Neural cell (in vitro differentiated cells): ENCODE results near the gene STXBP5. TPM values are rescaled to one million over a fixed set of nuclear protein-coding genes. Genes with fewer than 3 reads are reported as not detected.

Source experiments
- H2AFZ ChIP-seq: fragments of 200-600, 300-800 bp; sonication (generic), shearing (Covaris generic); 2 replicates; pipeline ENCODE4 v1.6.0; 2014; ENCODE audit warnings: low read depth, mild to moderate bottlenecking, antibody characterized with exemption, low read length, moderate library complexity
- H3F3A ChIP-seq: fragments of 200-600 bp; shearing (Covaris generic); 2 replicates; pipeline ENCODE4 v1.6.1; 2016; ENCODE audit warnings: mild to moderate bottlenecking, moderate library complexity, mixed read lengths, antibody characterized with exemption, low read length; ENCODE audit not compliant: insufficient read depth, poor library complexity, severe bottlenecking
- H3K27ac ChIP-seq: fragments of 200-600, 300-800 bp; sonication (generic), shearing (Covaris generic); 2 replicates; pipeline ENCODE4 v1.5.1; 2014; ENCODE audit warnings: mild to moderate bottlenecking, low read length, moderate library complexity
- H3K27me3 ChIP-seq: fragments of 300-800, 200-600 bp; sonication (generic), shearing (Covaris generic); 2 replicates; pipeline ENCODE4 v1.6.0; 2014; ENCODE audit warnings: mild to moderate bottlenecking, low read depth, low read length, moderate library complexity; ENCODE audit not compliant: insufficient read depth
- H3K36me3 ChIP-seq: fragments of 300-800, 200-600 bp; sonication (generic), shearing (Covaris generic); 2 replicates; pipeline ENCODE4 v1.5.1; 2014; ENCODE audit warnings: mild to moderate bottlenecking, antibody characterized with exemption, low read length, moderate library complexity; ENCODE audit not compliant: insufficient read depth
- H3K4me2 ChIP-seq: fragments of 300-800, 200-600 bp; sonication (generic), shearing (Covaris generic); 2 replicates; pipeline ENCODE4 v1.6.0; 2014; ENCODE audit warnings: mild to moderate bottlenecking, low read length
- H3K4me3 ChIP-seq: fragments of 300-800, 200-600 bp; sonication (generic), shearing (Covaris generic); 2 replicates; pipeline ENCODE4 v1.5.1; 2014; ENCODE audit warnings: mild to moderate bottlenecking, low read length, moderate library complexity
- H3K79me2 ChIP-seq: fragments of 200-600 bp; shearing (Covaris generic); replicated peaks from 2 replicates; pipeline ENCODE4 v1.6.0; 2014; ENCODE audit warnings: mild to moderate bottlenecking, low read length, moderate library complexity; ENCODE audit not compliant: insufficient read depth
- H3K9ac ChIP-seq: fragments of 300-800, 200-600 bp; sonication (generic), shearing (Covaris generic); 2 replicates; pipeline ENCODE4 v1.6.1; 2016; ENCODE audit warnings: mild to moderate bottlenecking, low read length, mixed read lengths
- H3K9me2 ChIP-seq: fragments of 200-600 bp; shearing (Covaris generic); 2 replicates; pipeline ENCODE4 v1.6.1; 2016; ENCODE audit warnings: mild to moderate bottlenecking, low read length, mixed read lengths; ENCODE audit not compliant: insufficient read depth
- H3K9me3 ChIP-seq: fragments of 200-600, 300-800 bp; sonication (generic), shearing (Covaris generic); 2 replicates; pipeline ENCODE4 v1.6.1; 2016; ENCODE audit warnings: mild to moderate bottlenecking, mixed run types, low read length, moderate library complexity, mixed read lengths
- H4K20me1 ChIP-seq: fragments of 200-600 bp; shearing (Covaris generic); 2 replicates; pipeline ENCODE4 v1.6.1; 2016; ENCODE audit warnings: mild to moderate bottlenecking, mixed run types; ENCODE audit not compliant: insufficient read depth
- EP300 ChIP-seq: fragments of 450-650 bp; conservative IDR thresholded peaks from 2 replicates; pipeline ENCODE4 v1.6.1; 2014; ENCODE audit warnings: antibody characterized with exemption, mild to moderate bottlenecking, moderate library complexity; ENCODE audit not compliant: poor library complexity, severe bottlenecking
- EZH2 ChIP-seq: fragments of 200-600, 300-800 bp; shearing (Covaris generic), sonication (generic); IDR thresholded peaks from 2 replicates; pipeline ENCODE4 v1.6.1; 2014; ENCODE audit warnings: antibody characterized with exemption, low read length, borderline replicate concordance, mild to moderate bottlenecking; ENCODE audit not compliant: insufficient read depth, poor library complexity, severe bottlenecking
- MXI1 ChIP-seq: fragments of 450-650 bp; conservative IDR thresholded peaks from 2 replicates; pipeline ENCODE4 v1.6.1; 2014; ENCODE audit warnings: antibody characterized with exemption, mild to moderate bottlenecking; ENCODE audit not compliant: poor library complexity, severe bottlenecking
- POLR2AphosphoS5 ChIP-seq: IDR thresholded peaks from 2 replicates; pipeline ENCODE4 v1.6.1; 2012
- RAD21 ChIP-seq: fragments of 450-650 bp; conservative IDR thresholded peaks from 2 replicates; pipeline ENCODE4 v1.6.1; 2014; ENCODE audit warnings: antibody characterized with exemption, mild to moderate bottlenecking, moderate library complexity
- REST ChIP-seq: IDR thresholded peaks from 2 replicates; pipeline ENCODE4 v1.6.1; 2012; ENCODE audit warnings: borderline replicate concordance
- SMC3 ChIP-seq: fragments of 450-650 bp; conservative IDR thresholded peaks from 2 replicates; pipeline ENCODE4 v1.6.1; 2014; ENCODE audit warnings: antibody characterized with exemption, mild to moderate bottlenecking, moderate library complexity; ENCODE audit not compliant: poor library complexity
- TAF1 ChIP-seq: IDR thresholded peaks from 2 replicates; pipeline ENCODE4 v1.6.1; 2012; ENCODE audit warnings: low read depth
- polyA plus RNA-seq: library from polyadenylated mRNA; depleted of rRNA; stranded (reverse); fragments of >200 nt; gene quantifications from 2 replicates; pipeline ENCODE4 v1.2.3, GENCODE V29; 2014
- TF ChIP-seq, protein P1 (sequence below): fragments of 450-650 bp; IDR thresholded peaks from 2 replicates; pipeline ENCODE4 v1.5.1; 2014; ENCODE audit warnings: antibody characterized with exemption, mild to moderate bottlenecking, moderate library complexity; ENCODE audit not compliant: poor library complexity, severe bottlenecking

The STXBP5 gene
- polyA plus RNA-seq, 1 donor from 2014 or later = 56.4 TPM

DNA sequence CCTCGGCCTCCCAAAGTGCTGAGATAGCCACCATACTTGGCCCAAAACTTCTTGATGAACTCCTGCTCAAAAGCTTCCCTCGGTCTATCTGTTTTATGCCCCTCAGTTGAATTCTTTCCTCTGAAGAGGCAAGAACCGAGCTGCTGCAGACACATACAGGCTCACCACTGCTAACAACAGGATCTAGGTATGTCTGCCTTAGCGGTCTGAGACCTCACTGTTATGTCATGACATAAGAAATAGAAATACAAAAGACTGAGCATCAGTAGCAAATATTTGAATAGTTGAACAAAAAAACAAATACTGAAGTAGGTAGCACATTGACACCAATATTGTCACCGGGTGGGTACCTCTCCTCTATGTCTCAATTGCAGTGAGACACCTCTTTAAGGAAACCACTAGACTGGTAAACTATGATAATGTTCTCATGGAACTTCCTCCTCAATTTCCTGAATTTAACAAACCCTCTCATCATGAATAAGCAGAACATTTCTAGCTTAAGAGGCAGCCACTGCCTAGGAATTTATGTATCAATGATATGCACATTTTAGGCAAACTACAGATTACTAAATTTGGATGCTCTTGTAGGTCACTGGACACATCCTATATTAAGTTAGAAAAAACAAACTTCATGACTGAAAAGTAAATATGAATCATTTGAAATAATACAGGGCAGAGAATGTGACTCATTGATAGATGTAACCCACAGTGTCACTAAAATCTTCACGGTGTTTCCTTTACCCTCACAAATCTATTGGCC, 9.4 kb upstream of the STXBP5 start:
- no peak overlapping the region for H3K4me2 ChIP-seq

GRCh38 chr6:147195510-147195909, 8.7 kb upstream of the STXBP5 start:
- H3K27me3 ChIP-seq = no peaks in the 10 kb centered on the region
- no peaks in the 10 kb centered on the region for H3K79me2 ChIP-seq
- no peaks in the 10 kb centered on the region for H3K36me3 ChIP-seq
- H2AFZ ChIP-seq = no peak overlapping the region
- no peak overlapping the region for H3K27ac ChIP-seq
- no peak overlapping the region for H3K4me3 ChIP-seq
- H3K9me3 ChIP-seq = no peaks in the 10 kb centered on the region
- H3K4me2 ChIP-seq = no peak overlapping the region
- H3K9ac ChIP-seq = no peak overlapping the region
- H3K9me2 ChIP-seq = no peaks in the 10 kb centered on the region
- H3F3A ChIP-seq = no peaks in the 10 kb centered on the region
- no peaks in the 10 kb centered on the region for H4K20me1 ChIP-seq
- TF ChIP-seq MXI1 (no peak), REST (no peak), SMC3 (no peak), EZH2 (no peak), TAF1 (no peak), POLR2AphosphoS5 (no peak)
- TF ChIP-seq, protein P1, sequence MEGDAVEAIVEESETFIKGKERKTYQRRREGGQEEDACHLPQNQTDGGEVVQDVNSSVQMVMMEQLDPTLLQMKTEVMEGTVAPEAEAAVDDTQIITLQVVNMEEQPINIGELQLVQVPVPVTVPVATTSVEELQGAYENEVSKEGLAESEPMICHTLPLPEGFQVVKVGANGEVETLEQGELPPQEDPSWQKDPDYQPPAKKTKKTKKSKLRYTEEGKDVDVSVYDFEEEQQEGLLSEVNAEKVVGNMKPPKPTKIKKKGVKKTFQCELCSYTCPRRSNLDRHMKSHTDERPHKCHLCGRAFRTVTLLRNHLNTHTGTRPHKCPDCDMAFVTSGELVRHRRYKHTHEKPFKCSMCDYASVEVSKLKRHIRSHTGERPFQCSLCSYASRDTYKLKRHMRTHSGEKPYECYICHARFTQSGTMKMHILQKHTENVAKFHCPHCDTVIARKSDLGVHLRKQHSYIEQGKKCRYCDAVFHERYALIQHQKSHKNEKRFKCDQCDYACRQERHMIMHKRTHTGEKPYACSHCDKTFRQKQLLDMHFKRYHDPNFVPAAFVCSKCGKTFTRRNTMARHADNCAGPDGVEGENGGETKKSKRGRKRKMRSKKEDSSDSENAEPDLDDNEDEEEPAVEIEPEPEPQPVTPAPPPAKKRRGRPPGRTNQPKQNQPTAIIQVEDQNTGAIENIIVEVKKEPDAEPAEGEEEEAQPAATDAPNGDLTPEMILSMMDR = no peak

More for the DNA sequence above, 9.4 kb upstream of the STXBP5 start:
- Histone ChIP-seq H3K4me3 (no peak overlapping the region), H3F3A (no peaks in the 10 kb centered on the region), H3K36me3 (no peaks in the 10 kb centered on the region), H3K9me2 (no peaks in the 10 kb centered on the region), H3K9ac (no peak overlapping the region), H3K9me3 (no peaks in the 10 kb centered on the region), H3K27me3 (no peaks in the 10 kb centered on the region), H3K27ac (no peak overlapping the region), H4K20me1 (no peaks in the 10 kb centered on the region), H3K79me2 (no peaks in the 10 kb centered on the region), H2AFZ (no peak overlapping the region)
- no peak for TF ChIP-seq EP300
- no peak for TF ChIP-seq MXI1
- no peak for TF ChIP-seq SMC3
- no peak for TF ChIP-seq RAD21
- TF ChIP-seq POLR2AphosphoS5 = no peak
- no peak for TF ChIP-seq REST
- no peak for TF ChIP-seq EZH2
- TF ChIP-seq, protein P1 = no peak
- no peak for TF ChIP-seq TAF1
